Osteoblast (primary cell): Measurements from ENCODE around the gene GORAB. TPM values are rescaled to one million over a fixed set of nuclear protein-coding genes. Genes with fewer than 3 reads are reported as not detected.

Experiments used
- DNase-seq: peaks from one replicate; pipeline ENCODE4 v3.0.0; 2011; ENCODE audit warnings: low spot score, mixed read lengths; ENCODE audit not compliant: insufficient read length; ENCODE audit errors: missing footprints
- H2AFZ ChIP-seq: 2 replicates; pipeline ENCODE4 v1.6.0; 2011; ENCODE audit warnings: mild to moderate bottlenecking, low read length
- H3K27ac ChIP-seq: 2 replicates; pipeline ENCODE4 v1.5.1; 2011; ENCODE audit warnings: mild to moderate bottlenecking, low read depth, low read length, moderate library complexity
- H3K27me3 ChIP-seq: 2 replicates; pipeline ENCODE4 v1.6.0; 2012; ENCODE audit warnings: mild to moderate bottlenecking, control low read depth, inconsistent platforms, low read length, moderate library complexity; ENCODE audit not compliant: insufficient read depth
- H3K36me3 ChIP-seq: 2 replicates; pipeline ENCODE4 v1.5.1; 2011; ENCODE audit warnings: mild to moderate bottlenecking, low read length, control low read depth, moderate library complexity; ENCODE audit not compliant: insufficient read depth
- H3K4me1 ChIP-seq: 2 replicates; pipeline ENCODE4 v1.5.1; 2011; ENCODE audit warnings: mild to moderate bottlenecking, low read length, control low read depth, moderate library complexity; ENCODE audit not compliant: insufficient read depth
- H3K4me2 ChIP-seq: 2 replicates; pipeline ENCODE4 v1.6.0; 2011; ENCODE audit warnings: mild to moderate bottlenecking, low read length; ENCODE audit not compliant: insufficient read depth
- H3K4me3 ChIP-seq: fragments of 200-600 bp; sonication (generic); 3 replicates; pipeline ENCODE4 v1.5.1; 2012; ENCODE audit warnings: mild to moderate bottlenecking, low read length, inconsistent platforms; ENCODE audit not compliant: insufficient read depth
- H3K79me2 ChIP-seq: 2 replicates; pipeline ENCODE4 v1.6.0; 2012; ENCODE audit warnings: mild to moderate bottlenecking, low read length, control low read depth, inconsistent platforms; ENCODE audit not compliant: insufficient read depth
- H3K9me3 ChIP-seq: 2 replicates; pipeline ENCODE4 v1.5.1; 2011; ENCODE audit warnings: low read depth, low read length, control low read depth
- H4K20me1 ChIP-seq: 2 replicates; pipeline ENCODE4 v1.6.0; 2012; ENCODE audit warnings: mild to moderate bottlenecking, low read length, control low read depth; ENCODE audit not compliant: insufficient read depth
- total RNA-seq: library from RNA; depleted of rRNA; stranded (reverse); fragments of >200 nt; gene quantifications from 2 replicates; pipeline ENCODE4 v1.2.3, GENCODE V29; 2012
- TF ChIP-seq, protein P1 (sequence below): IDR thresholded peaks from 2 replicates; pipeline ENCODE4 v1.5.1; 2011; ENCODE audit warnings: mild to moderate bottlenecking, low read depth, low read length, moderate library complexity; ENCODE audit errors: extremely low read depth

The GORAB gene, protein sequence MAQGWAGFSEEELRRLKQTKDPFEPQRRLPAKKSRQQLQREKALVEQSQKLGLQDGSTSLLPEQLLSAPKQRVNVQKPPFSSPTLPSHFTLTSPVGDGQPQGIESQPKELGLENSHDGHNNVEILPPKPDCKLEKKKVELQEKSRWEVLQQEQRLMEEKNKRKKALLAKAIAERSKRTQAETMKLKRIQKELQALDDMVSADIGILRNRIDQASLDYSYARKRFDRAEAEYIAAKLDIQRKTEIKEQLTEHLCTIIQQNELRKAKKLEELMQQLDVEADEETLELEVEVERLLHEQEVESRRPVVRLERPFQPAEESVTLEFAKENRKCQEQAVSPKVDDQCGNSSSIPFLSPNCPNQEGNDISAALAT
- total RNA-seq = 16.3 and 16.5 TPM in 2 replicates

DNA sequence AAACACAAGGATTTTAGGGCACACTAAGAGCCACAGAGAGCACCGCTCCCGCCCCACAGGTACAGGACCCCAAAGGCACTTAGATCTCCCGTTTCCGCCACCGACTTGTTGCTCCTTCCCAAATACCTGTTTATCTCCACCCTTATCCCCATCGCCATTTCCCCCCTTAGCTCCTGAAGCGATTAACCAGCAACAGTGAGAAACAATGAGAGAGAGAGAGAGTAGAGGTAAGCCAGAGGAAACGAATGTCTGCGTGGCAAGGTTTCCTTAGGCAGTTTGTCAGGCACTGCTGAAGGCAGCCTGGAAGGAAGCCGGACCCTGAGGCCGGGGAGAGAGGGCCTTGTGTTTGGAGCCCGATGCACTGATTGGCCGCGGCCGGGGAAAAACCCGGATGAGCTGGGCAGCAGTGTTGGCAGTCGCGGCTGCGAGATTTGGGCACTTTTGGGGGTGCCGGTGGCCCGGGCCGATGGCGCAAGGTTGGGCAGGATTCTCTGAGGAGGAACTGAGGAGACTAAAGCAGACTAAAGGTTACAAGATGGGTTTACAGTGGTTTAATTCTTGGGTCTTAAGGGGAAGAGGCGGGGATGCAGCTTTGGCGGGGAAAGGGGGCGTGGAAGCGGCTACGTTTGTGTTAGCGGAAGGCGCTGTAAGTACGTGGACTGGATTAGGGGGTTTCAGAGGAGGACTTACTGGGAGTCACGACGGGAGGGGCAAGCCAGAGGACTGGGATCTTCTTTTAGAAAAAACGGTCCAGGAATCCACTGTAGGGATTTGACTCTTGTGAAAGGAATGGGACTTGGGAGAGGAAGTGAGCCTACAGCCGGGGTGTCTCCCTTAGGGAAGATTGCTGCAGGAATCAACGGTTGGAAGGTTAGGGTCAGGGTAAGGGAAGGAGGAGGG lies at the start of gene GORAB:
GORAB (plus strand) TSS at position 409 of the 900 bp plus-strand sequence; CDS start at position 467, 58 bp downstream.
- no peaks in the 10 kb centered on the region for H3K27me3 ChIP-seq
- H3K4me2 ChIP-seq = peak within 1 kb of the TSS; percentile 88
- TF ChIP-seq, protein P1, sequence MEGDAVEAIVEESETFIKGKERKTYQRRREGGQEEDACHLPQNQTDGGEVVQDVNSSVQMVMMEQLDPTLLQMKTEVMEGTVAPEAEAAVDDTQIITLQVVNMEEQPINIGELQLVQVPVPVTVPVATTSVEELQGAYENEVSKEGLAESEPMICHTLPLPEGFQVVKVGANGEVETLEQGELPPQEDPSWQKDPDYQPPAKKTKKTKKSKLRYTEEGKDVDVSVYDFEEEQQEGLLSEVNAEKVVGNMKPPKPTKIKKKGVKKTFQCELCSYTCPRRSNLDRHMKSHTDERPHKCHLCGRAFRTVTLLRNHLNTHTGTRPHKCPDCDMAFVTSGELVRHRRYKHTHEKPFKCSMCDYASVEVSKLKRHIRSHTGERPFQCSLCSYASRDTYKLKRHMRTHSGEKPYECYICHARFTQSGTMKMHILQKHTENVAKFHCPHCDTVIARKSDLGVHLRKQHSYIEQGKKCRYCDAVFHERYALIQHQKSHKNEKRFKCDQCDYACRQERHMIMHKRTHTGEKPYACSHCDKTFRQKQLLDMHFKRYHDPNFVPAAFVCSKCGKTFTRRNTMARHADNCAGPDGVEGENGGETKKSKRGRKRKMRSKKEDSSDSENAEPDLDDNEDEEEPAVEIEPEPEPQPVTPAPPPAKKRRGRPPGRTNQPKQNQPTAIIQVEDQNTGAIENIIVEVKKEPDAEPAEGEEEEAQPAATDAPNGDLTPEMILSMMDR = no peak
- H3K36me3 ChIP-seq = no peaks in the 10 kb centered on the region
- H3K4me3 ChIP-seq = peak within 1 kb of the TSS; percentile 81
- H4K20me1 ChIP-seq = no peaks in the 10 kb centered on the region
- peak within 1 kb of the TSS; percentile 84 for H2AFZ ChIP-seq
- H3K79me2 ChIP-seq = peaks cover 52% of the 10 kb centered on the region
- peak; percentile 85 for DNase-seq
- peaks cover 19% of the 10 kb centered on the region for H3K4me1 ChIP-seq
- peak within 1 kb of the TSS; percentile 99 for H3K27ac ChIP-seq
- H3K9me3 ChIP-seq = no peaks in the 10 kb centered on the region

GRCh38 chr1:170483051-170483450 lies 48.9 kb upstream of the GORAB start:
- Histone ChIP-seq H3K9me3 (no peaks in the 10 kb centered on the region), H2AFZ (no peak overlapping the region), H3K79me2 (no peaks in the 10 kb centered on the region), H3K27me3 (no peaks in the 10 kb centered on the region), H4K20me1 (no peaks in the 10 kb centered on the region), H3K4me2 (no peak overlapping the region), H3K36me3 (no peaks in the 10 kb centered on the region), H3K4me1 (no peaks in the 10 kb centered on the region), H3K4me3 (no peak overlapping the region), H3K27ac (no peak overlapping the region)
- peak; percentile 48 for DNase-seq
- TF ChIP-seq, protein P1 = no peak

GRCh38 chr1:170487503-170487902 lies 44.5 kb upstream of the GORAB start:
- Histone ChIP-seq H2AFZ (no peak overlapping the region), H3K27ac (no peak overlapping the region), H3K4me1 (no peaks in the 10 kb centered on the region), H3K36me3 (no peaks in the 10 kb centered on the region), H3K4me3 (no peak overlapping the region), H3K79me2 (no peaks in the 10 kb centered on the region), H4K20me1 (no peaks in the 10 kb centered on the region), H3K4me2 (no peak overlapping the region), H3K27me3 (no peaks in the 10 kb centered on the region), H3K9me3 (no peaks in the 10 kb centered on the region)
- TF ChIP-seq, protein P1 = no peak
- DNase-seq = no peak

- no peak overlapping the region for H2AFZ ChIP-seq
- no peaks in the 10 kb centered on the region for H4K20me1 ChIP-seq
- DNase-seq = no peak
- H3K27me3 ChIP-seq = no peaks in the 10 kb centered on the region
- no peaks in the 10 kb centered on the region for H3K79me2 ChIP-seq
- H3K4me3 ChIP-seq = no peak overlapping the region
- no peaks in the 10 kb centered on the region for H3K9me3 ChIP-seq
- no peak overlapping the region for H3K27ac ChIP-seq
- peaks cover 5% of the 10 kb centered on the region for H3K4me1 ChIP-seq
- TF ChIP-seq, protein P1 = no peak
- H3K36me3 ChIP-seq = no peaks in the 10 kb centered on the region
- no peak overlapping the region for H3K4me2 ChIP-seq
Observed at GRCh38 chr1:170491291-170491690, 40.7 kb upstream of the GORAB start.
